ENCODE measurements around the gene RIC8B.

Gene RIC8B

DNA sequence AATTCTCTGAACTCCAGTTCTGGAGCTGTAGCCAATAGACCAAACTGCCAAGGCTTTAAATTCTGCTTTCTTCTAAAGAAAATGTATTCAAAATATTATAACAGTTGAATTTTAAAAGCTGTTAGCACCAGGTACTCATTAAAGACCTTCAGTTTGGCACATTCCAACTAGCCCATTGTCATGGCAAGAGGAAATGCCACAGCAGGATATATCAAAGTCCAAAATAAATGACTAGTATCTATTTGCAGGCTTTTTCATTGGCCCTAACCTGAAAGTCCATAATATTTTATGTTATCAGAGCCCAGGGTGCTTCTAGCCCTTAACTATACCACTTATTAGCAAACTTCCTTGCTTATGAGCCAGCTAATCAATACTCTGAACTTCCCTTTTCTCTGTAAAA, 3.1 kb upstream of the RIC8B start:
- Histone ChIP-seq H3K4me1 (ENCODE audit: control insufficient read depth, insufficient read depth, low read length) (peaks cover 45% of the 10 kb centered on the region), H3K27me3 (ENCODE audit: control insufficient read depth, insufficient read depth, low read length, poor library complexity, severe bottlenecking) (no peaks in the 10 kb centered on the region), H3K9me3 (ENCODE audit: control insufficient read depth, low read length) (no peaks in the 10 kb centered on the region), H3K36me3 (ENCODE audit: control insufficient read depth, insufficient read depth, low read length) (no peaks in the 10 kb centered on the region), H3K4me3 (ENCODE audit: insufficient read depth, low read depth, low read length) (no peak overlapping the region), H3K27ac (ENCODE audit: insufficient read depth, low read depth, low read length, poor library complexity, severe bottlenecking) (no peak overlapping the region)

DNA sequence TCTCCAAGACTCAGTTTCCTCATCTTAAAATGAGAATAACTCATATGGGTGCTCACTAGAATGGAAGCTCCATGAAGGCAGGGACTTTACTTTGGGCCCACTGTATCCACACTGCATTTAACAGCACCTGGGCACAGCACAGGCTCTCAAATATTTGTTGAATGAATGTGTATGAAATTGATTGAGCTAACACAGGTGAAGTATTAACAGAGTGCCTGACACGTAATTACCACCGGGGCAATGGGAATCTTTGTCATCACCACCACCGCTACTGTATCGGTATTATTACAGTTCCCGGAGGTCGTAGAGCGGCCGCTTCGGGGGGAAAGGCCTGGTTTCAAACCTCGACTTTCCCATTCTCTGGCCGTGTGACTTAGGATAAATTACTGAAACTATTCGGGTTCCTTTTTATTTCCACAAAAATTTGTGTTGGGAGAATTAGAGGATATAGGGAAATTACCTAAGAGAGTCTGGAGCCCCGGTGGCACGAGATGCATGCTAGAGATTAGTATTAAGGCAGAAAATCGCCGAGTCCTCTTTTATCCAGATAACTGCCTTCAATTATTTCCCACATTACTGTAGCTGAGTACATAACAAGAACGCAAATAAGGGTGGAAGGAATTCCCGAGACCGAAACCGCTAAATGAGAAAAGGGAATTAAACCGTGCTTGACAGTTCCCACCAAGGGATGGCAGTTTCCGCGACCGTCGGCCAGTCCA, 1.0 kb upstream of the RIC8B start:
- Histone ChIP-seq H3K4me1 (ENCODE audit: control insufficient read depth, insufficient read depth, low read length) (peaks cover 26% of the 10 kb centered on the region), H3K4me3 (ENCODE audit: insufficient read depth, low read depth, low read length) (peak overlapping the region; percentile 66), H3K9me3 (ENCODE audit: control insufficient read depth, low read length) (no peaks in the 10 kb centered on the region), H3K27me3 (ENCODE audit: control insufficient read depth, insufficient read depth, low read length, poor library complexity, severe bottlenecking) (no peaks in the 10 kb centered on the region), H3K27ac (ENCODE audit: insufficient read depth, low read depth, low read length, poor library complexity, severe bottlenecking) (peak overlapping the region; percentile 79), H3K36me3 (ENCODE audit: control insufficient read depth, insufficient read depth, low read length) (no peaks in the 10 kb centered on the region)
- 57% methylated on average over 25 of the region's 25 CpGs for WGBS, 2 experiments

- 6% methylated on average over 29 of the region's 29 CpGs for WGBS, 2 experiments
- peak overlapping the region; percentile 98 for H3K27ac ChIP-seq (ENCODE audit: insufficient read depth, low read depth, low read length, poor library complexity, severe bottlenecking)
Measured at GRCh38 chr12:106774808-106775524, 484 bp downstream of the RIC8B start.

DNA sequence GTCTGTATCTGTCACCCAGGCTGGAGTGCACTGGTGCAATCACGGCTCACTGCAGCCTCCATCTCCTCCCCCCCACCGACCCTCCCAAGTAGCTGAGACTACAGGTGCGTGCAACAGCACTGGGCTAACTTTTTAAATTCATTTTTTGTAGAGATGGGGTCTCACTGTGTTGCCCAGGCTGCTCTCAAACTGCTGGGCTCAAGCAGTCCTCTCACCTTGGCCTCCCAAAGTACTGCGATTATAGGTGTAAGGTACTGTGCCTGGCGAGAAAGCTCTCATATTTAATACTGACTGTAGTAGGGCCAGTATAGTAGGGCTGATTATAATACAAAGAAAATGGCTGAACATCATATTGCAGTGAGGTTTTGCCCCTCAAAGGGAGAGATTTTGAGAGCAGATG, 2.4 kb downstream of the RIC8B start:
- H3K27me3 ChIP-seq (ENCODE audit: control insufficient read depth, insufficient read depth, low read length, poor library complexity, severe bottlenecking) = no peaks in the 10 kb centered on the region
- no peak overlapping the region for H3K27ac ChIP-seq (ENCODE audit: insufficient read depth, low read depth, low read length, poor library complexity, severe bottlenecking)
- WGBS, 2 experiments = 88% methylated on average over 5 of the region's 5 CpGs
- no peak overlapping the region for H3K4me3 ChIP-seq (ENCODE audit: insufficient read depth, low read depth, low read length)
- H3K4me1 ChIP-seq (ENCODE audit: control insufficient read depth, insufficient read depth, low read length) = peaks cover 10% of the 10 kb centered on the region
- H3K9me3 ChIP-seq (ENCODE audit: control insufficient read depth, low read length) = no peaks in the 10 kb centered on the region
- H3K36me3 ChIP-seq (ENCODE audit: control insufficient read depth, insufficient read depth, low read length) = no peaks in the 10 kb centered on the region

More at GRCh38 chr12:106774808-106775524, 484 bp downstream of the RIC8B start:
- peaks cover 11% of the 10 kb centered on the region for H3K4me1 ChIP-seq (ENCODE audit: control insufficient read depth, insufficient read depth, low read length)
- no peaks in the 10 kb centered on the region for H3K27me3 ChIP-seq (ENCODE audit: control insufficient read depth, insufficient read depth, low read length, poor library complexity, severe bottlenecking)
- no peaks in the 10 kb centered on the region for H3K9me3 ChIP-seq (ENCODE audit: control insufficient read depth, low read length)
- peak overlapping the region; percentile 66 for H3K4me3 ChIP-seq (ENCODE audit: insufficient read depth, low read depth, low read length)
- H3K36me3 ChIP-seq (ENCODE audit: control insufficient read depth, insufficient read depth, low read length) = no peaks in the 10 kb centered on the region

- 87 to 93% methylated on average over 3 of the region's 3 CpGs for WGBS, 2 experiments
- H3K36me3 ChIP-seq (ENCODE audit: control insufficient read depth, insufficient read depth, low read length) = no peaks in the 10 kb centered on the region
Measured at GRCh38 chr12:106780010-106780631, 5.6 kb downstream of the RIC8B start.

GRCh38 chr12:106782619-106783018, 8.1 kb downstream of the RIC8B start:
- no peaks in the 10 kb centered on the region for H3K4me1 ChIP-seq (ENCODE audit: control insufficient read depth, insufficient read depth, low read length)
- peaks cover 7% of the 10 kb centered on the region for H3K36me3 ChIP-seq (ENCODE audit: control insufficient read depth, insufficient read depth, low read length)
- H3K9me3 ChIP-seq (ENCODE audit: control insufficient read depth, low read length) = no peaks in the 10 kb centered on the region
- 88 to 91% methylated on average over 1 of the region's 1 CpG for WGBS, 2 experiments
- H3K27me3 ChIP-seq (ENCODE audit: control insufficient read depth, insufficient read depth, low read length, poor library complexity, severe bottlenecking) = no peaks in the 10 kb centered on the region
- no peak overlapping the region for H3K4me3 ChIP-seq (ENCODE audit: insufficient read depth, low read depth, low read length)
- no peak overlapping the region for H3K27ac ChIP-seq (ENCODE audit: insufficient read depth, low read depth, low read length, poor library complexity, severe bottlenecking)

More at GRCh38 chr12:106780010-106780631, 5.6 kb downstream of the RIC8B start:
- no peak overlapping the region for H3K27ac ChIP-seq (ENCODE audit: insufficient read depth, low read depth, low read length, poor library complexity, severe bottlenecking)
- H3K4me1 ChIP-seq (ENCODE audit: control insufficient read depth, insufficient read depth, low read length) = peaks cover 10% of the 10 kb centered on the region
- H3K4me3 ChIP-seq (ENCODE audit: insufficient read depth, low read depth, low read length) = no peak overlapping the region
- no peaks in the 10 kb centered on the region for H3K27me3 ChIP-seq (ENCODE audit: control insufficient read depth, insufficient read depth, low read length, poor library complexity, severe bottlenecking)
- no peaks in the 10 kb centered on the region for H3K9me3 ChIP-seq (ENCODE audit: control insufficient read depth, low read length)

DNA sequence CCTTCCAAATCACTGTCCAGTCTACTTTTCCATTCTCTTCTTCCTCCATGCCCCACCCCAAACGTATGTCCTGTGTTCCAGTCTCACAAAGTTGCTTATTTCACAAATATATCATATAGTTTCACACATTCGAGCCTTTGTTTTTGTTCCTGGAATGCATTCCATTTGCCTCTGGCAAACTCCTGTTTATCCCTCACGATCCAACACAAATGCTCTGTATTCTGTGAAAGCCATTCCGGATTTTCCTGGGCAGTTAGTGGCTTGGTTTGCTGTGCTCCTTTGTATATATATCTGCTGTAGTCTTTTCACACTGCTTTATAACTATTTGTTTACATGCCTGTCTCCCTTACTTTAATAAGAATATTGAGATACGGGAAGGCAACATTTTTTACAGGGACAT, 9.0 kb downstream of the RIC8B start:
- 86% methylated on average over 4 to 5 of the region's 5 CpGs for WGBS, 2 experiments
- H3K27ac ChIP-seq (ENCODE audit: insufficient read depth, low read depth, low read length, poor library complexity, severe bottlenecking) = no peak overlapping the region
- no peak overlapping the region for H3K4me3 ChIP-seq (ENCODE audit: insufficient read depth, low read depth, low read length)
- no peaks in the 10 kb centered on the region for H3K4me1 ChIP-seq (ENCODE audit: control insufficient read depth, insufficient read depth, low read length)
- H3K27me3 ChIP-seq (ENCODE audit: control insufficient read depth, insufficient read depth, low read length, poor library complexity, severe bottlenecking) = no peaks in the 10 kb centered on the region
- H3K36me3 ChIP-seq (ENCODE audit: control insufficient read depth, insufficient read depth, low read length) = peaks cover 7% of the 10 kb centered on the region
- H3K9me3 ChIP-seq (ENCODE audit: control insufficient read depth, low read length) = no peaks in the 10 kb centered on the region

DNA sequence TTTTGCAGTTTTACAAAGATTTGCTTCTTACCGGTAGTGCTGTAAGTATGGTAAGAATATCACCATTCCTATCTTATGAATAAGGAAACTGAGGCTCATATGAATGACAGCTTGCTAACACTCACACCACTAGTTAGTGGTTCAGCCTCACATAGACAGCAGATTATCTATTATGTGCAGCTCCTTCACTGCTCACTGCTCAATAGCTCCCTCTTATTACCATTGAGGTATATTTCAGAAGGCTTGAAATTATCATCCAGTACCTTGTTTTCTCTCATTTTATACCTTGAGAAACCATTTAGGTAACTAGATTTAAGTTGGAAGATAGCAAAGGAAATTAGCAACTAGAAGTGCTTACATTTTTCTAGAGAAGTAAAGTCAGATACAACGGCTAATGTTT, 15.5 kb downstream of the RIC8B start:
- H3K36me3 ChIP-seq (ENCODE audit: control insufficient read depth, insufficient read depth, low read length) = peaks cover 28% of the 10 kb centered on the region
- no peak overlapping the region for H3K27ac ChIP-seq (ENCODE audit: insufficient read depth, low read depth, low read length, poor library complexity, severe bottlenecking)
- no peaks in the 10 kb centered on the region for H3K9me3 ChIP-seq (ENCODE audit: control insufficient read depth, low read length)
- WGBS, 2 experiments = 91 to 100% methylated on average over 1 to 2 of the region's 2 CpGs
- H3K4me3 ChIP-seq (ENCODE audit: insufficient read depth, low read depth, low read length) = no peak overlapping the region
- H3K4me1 ChIP-seq (ENCODE audit: control insufficient read depth, insufficient read depth, low read length) = no peaks in the 10 kb centered on the region
- H3K27me3 ChIP-seq (ENCODE audit: control insufficient read depth, insufficient read depth, low read length, poor library complexity, severe bottlenecking) = no peaks in the 10 kb centered on the region

DNA sequence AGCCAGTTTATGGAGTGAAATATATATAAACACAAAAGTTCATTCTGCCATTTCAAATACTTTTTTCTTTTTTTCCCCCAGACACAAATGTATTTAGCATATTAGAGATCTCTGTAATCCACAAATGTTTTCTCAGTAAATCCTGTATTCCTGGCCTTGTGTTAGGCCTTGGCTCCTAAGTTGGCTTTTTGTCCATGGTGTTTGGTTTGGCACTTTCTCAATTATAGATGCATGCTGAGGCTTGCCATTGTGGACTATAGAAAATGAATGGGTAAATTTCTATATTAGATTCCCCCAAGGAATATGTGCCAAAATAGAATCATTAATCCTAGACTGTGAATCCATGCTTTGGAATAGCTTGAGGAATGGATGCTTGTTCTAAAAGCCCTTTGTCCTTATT, 17.0 kb downstream of the RIC8B start:
- H3K27ac ChIP-seq (ENCODE audit: insufficient read depth, low read depth, low read length, poor library complexity, severe bottlenecking) = no peak overlapping the region
- H3K36me3 ChIP-seq (ENCODE audit: control insufficient read depth, insufficient read depth, low read length) = peaks cover 28% of the 10 kb centered on the region
- H3K9me3 ChIP-seq (ENCODE audit: control insufficient read depth, low read length) = no peaks in the 10 kb centered on the region
- no peaks in the 10 kb centered on the region for H3K27me3 ChIP-seq (ENCODE audit: control insufficient read depth, insufficient read depth, low read length, poor library complexity, severe bottlenecking)
- no peaks in the 10 kb centered on the region for H3K4me1 ChIP-seq (ENCODE audit: control insufficient read depth, insufficient read depth, low read length)
- H3K4me3 ChIP-seq (ENCODE audit: insufficient read depth, low read depth, low read length) = no peak overlapping the region

- Histone ChIP-seq H3K4me1 (ENCODE audit: control insufficient read depth, insufficient read depth, low read length) (no peaks in the 10 kb centered on the region), H3K27ac (ENCODE audit: insufficient read depth, low read depth, low read length, poor library complexity, severe bottlenecking) (no peak overlapping the region), H3K9me3 (ENCODE audit: control insufficient read depth, low read length) (no peaks in the 10 kb centered on the region), H3K36me3 (ENCODE audit: control insufficient read depth, insufficient read depth, low read length) (peaks cover 21% of the 10 kb centered on the region), H3K4me3 (ENCODE audit: insufficient read depth, low read depth, low read length) (no peak overlapping the region), H3K27me3 (ENCODE audit: control insufficient read depth, insufficient read depth, low read length, poor library complexity, severe bottlenecking) (no peaks in the 10 kb centered on the region)
- WGBS, 2 experiments = 90 to 100% methylated on average over 1 of the region's 1 CpG
Measured at GRCh38 chr12:106794369-106794768, 19.9 kb downstream of the RIC8B start.

Measured in ectodermal cell (in vitro differentiated cells).